ENCODE results near the gene YIPF1.
A peak's percentile ranks its signal among the peaks of the same experiment; 100 is the strongest.

Gene YIPF1

GRCh38 chr1:53871221-53871620 is 18.4 kb downstream of the YIPF1 start:
- no peak overlapping the region for H3K4me3 ChIP-seq (ENCODE audit: low read depth, low read length)
- in situ Hi-C loops (cut with HindIII; ENCODE audit: low sequenced_read_pairs) = no loop called here
- TF ChIP-seq CTCF (IDR thresholded peaks at IDR 0.05; ENCODE audit: low read depth, low read length) = no peak
- DNase-seq (ENCODE audit: low read depth, low spot score) = peak; percentile 11

- in situ Hi-C loops (cut with HindIII; ENCODE audit: low sequenced_read_pairs) = no loop called here
- no peak overlapping the region for H3K4me3 ChIP-seq (ENCODE audit: low read depth, low read length)
- DNase-seq (ENCODE audit: low read depth, low spot score) = no peak
- no peak for TF ChIP-seq CTCF (IDR thresholded peaks at IDR 0.05; ENCODE audit: low read depth, low read length)
Observed at GRCh38 chr1:53869454-53870117, 20.0 kb downstream of the YIPF1 start.

- TF ChIP-seq CTCF (IDR thresholded peaks at IDR 0.05; ENCODE audit: low read depth, low read length) = no peak
- in situ Hi-C loops (cut with HindIII; ENCODE audit: low sequenced_read_pairs) = no loop called here
- DNase-seq (ENCODE audit: low read depth, low spot score) = no peak
- H3K4me3 ChIP-seq (ENCODE audit: low read depth, low read length) = no peak overlapping the region
Observed at GRCh38 chr1:53868565-53868964, 21.0 kb downstream of the YIPF1 start.

- in situ Hi-C loops (cut with HindIII; ENCODE audit: low sequenced_read_pairs) = no loop called here
- H3K4me3 ChIP-seq (ENCODE audit: low read depth, low read length) = no peak overlapping the region
- no peak for DNase-seq (ENCODE audit: low read depth, low spot score)
- TF ChIP-seq CTCF (IDR thresholded peaks at IDR 0.05; ENCODE audit: low read depth, low read length) = no peak
Observed at GRCh38 chr1:53862507-53862906, 27.1 kb downstream of the YIPF1 start.

- in situ Hi-C loops (cut with HindIII; ENCODE audit: low sequenced_read_pairs) = no loop called here
- no peak overlapping the region for H3K4me3 ChIP-seq (ENCODE audit: low read depth, low read length)
- TF ChIP-seq CTCF (IDR thresholded peaks at IDR 0.05; ENCODE audit: low read depth, low read length) = peak; percentile 86
- DNase-seq (ENCODE audit: low read depth, low spot score) = peak; percentile 54
Observed at GRCh38 chr1:53860967-53861411, 28.6 kb downstream of the YIPF1 start.

- no peak for DNase-seq (ENCODE audit: low read depth, low spot score)
- in situ Hi-C loops (cut with HindIII; ENCODE audit: low sequenced_read_pairs) = no loop called here
- no peak for TF ChIP-seq CTCF (IDR thresholded peaks at IDR 0.05; ENCODE audit: low read depth, low read length)
- no peak overlapping the region for H3K4me3 ChIP-seq (ENCODE audit: low read depth, low read length)
Observed at GRCh38 chr1:53851571-53852285, 37.9 kb downstream of the YIPF1 start.
